Suprapubic skin (tissue), 4 donors: ENCODE results near the gene ZNF292.

ENCODE experiments used
- EP300 ChIP-seq: sonication (generic); formaldehyde crosslinking; IDR thresholded peaks from one replicate; pipeline ENCODE4 v1.6.1; 2017; ENCODE audit warnings: antibody characterized with exemption
- POLR2AphosphoS5 ChIP-seq, 3 donors: sonication (generic); formaldehyde crosslinking; IDR thresholded peaks; one replicate each; pipeline ENCODE4 v1.6.1; 2017; ENCODE audit warnings: antibody characterized with exemption in 3 of 3

DNA sequence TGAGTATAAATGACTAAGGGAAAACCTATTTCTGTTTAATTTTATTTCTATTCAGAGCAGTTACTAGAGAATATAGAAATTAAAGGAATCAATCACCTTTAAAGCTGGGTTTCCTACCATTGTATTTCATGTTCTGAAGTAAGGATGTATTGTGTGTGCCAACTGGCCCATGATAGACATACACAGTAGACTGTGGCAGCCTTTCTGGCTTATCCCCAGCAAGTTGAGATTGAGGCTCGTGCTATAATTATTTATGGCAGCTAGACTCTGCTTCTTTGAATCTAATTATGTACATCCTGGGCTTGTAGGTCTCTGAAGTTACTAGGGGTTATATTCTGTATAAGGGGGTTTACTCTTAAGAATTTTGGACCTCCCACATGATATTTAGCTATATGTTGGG, 44.4 kb downstream of the ZNF292 start:
- TF ChIP-seq POLR2AphosphoS5 (IDR thresholded peaks at IDR 0.05) (no peak), EP300 (no peak)
